Activated CD8-positive, alpha-beta memory T cell treated with anti-CD3 and anti-CD28 coated beads for 48 hours (primary cell): ENCODE data around the gene INTS7.
"Not testable (repeated sequence)": the region's sequence is repeated elsewhere in the genome, so short reads cannot be mapped to it uniquely, and the experiment has no call there.

Source experiments
- DNase-seq, 3 experiments: peaks; one replicate each; pipeline ENCODE4 v3.0.0-alpha.2; 2020; ENCODE audit warnings: low read depth in 2 of 3, low spot score in 2 of 3

Gene INTS7

DNA sequence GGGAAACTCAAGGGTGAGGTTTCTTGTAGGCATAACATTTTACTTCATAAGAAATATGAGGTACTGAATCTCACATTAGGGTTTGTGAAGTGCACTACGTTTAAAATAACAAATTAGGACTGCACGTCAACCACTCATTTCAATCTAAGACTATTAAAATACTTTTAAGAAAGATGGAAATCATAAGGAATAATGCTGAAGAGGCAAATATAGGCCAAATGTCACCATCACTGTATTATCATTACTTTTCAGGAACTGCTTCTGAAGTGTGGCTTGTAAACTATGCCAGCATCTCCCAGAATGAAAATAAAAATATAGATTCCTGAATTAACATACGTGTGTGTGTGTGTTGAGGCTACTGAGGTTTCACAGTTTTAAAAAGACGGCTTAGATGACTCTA is 56.8 kb downstream of the INTS7 start:
- no peak for DNase-seq

DNA sequence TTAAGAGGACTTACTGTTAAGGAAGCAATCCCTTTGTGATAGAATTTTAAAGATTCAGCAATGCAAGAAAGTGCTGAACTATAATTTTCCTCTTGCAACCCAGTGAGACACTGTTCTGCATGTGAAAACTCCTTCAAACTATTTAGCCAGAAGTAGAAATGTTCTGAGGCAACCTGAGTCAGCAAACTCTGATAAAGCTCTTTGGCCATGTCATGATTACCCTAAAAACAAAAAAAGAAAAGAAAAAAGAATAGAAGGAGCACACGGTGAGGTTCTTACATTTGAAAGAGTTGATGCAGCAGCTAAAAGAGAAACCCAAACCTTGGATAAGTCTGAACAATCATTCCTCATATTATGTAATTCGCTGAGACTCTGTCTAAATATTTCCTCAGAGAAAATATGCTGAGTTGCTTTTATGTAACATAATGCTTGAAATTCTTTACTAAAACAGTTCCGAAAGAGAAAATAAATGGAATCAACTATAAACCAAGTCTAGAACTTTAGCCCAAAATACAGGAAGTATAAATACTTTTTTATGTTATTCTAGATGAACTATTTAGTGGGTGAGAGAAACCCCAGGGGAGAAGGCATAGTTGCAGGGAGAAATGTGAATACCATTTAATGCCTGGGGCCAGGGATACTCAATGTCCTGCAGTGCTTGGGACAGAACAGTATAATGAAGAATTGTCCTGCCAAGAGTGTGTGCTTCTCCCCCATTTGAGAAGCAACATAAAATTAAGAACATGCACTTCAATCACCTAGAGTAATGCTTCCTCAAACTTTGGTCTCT is 60.0 kb downstream of the INTS7 start:
- no peak for DNase-seq

GRCh38 chr1:211973541-211973940 is 61.8 kb downstream of the INTS7 start:
- no peak for DNase-seq

DNA sequence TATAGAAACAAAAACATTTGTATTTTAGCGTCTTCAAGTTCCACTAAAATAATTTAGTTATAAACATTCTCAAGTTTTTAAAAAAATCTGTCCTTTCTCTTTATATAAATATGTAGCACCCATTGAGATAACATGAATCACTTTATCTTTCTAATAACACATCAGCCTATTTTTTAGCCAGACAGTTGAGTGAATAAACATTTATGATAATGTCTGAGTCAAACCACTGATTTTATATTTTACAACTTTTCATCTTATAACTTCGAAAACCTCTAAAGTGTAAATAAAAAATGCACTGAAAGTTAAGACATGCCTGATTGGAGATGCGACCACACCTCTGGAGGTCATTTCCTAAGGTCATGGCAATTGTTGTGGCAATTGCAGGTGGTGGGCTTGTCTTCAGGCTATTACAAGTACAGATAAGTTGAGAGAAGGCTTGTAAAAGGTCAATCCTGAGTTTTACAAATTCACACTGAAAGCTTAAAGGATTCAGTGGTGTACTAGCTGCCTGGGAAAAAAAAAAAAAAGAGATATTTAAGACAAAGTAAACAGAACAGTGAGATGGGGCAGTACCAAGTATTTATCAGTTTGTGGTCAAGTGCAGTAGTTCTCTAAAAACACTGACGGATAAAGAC is 67.0 kb downstream of the INTS7 start:
- DNase-seq: no peak

DNA sequence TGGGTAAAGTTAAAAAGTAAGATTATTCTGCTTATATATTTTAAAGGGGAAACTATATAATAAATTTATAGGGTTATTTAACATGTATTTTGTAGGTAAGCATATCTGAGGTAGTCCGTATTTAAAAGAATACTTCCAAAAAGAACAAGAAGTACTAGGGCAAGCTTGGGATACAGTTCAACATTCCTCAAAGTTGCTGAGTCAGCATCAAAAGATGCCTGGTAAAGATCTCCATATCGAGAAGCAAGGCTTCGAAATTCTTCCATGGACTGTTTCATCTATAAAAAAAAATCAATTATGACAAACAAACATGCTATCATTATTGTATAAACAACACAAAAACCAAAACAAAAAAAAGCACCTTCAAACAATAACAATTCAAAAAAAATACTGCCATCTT is 67.7 kb downstream of the INTS7 start:
- DNase-seq: no peak

- DNase-seq: no peak
Observed at GRCh38 chr1:211965108-211965805, 70.1 kb downstream of the INTS7 start.

GRCh38 chr1:211959680-211960079 is 75.7 kb downstream of the INTS7 start:
- no peak for DNase-seq

DNA sequence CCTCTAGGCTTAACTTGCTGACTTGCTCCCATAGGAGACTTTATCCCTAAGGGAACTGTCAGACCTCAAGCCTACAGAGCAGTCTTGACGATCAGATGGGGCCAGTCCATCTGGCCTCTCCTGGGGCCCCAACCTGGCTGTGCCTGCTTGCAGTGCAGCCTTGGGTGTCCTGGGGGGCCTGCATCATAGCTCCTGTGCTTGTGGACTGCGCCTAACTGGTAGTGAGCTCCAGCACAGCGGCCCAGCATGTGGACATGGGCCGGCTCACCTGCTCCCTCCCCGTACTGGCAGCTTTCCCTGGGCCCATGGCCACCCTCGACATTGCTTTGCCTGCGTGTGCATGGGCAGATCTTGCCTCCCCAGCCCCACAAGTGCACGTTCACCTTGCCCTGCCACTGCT is 76.1 kb downstream of the INTS7 start:
- no peak for DNase-seq

GRCh38 chr1:211954028-211954427 is 81.3 kb downstream of the INTS7 start:
- not testable (repeated sequence) for DNase-seq

GRCh38 chr1:211953543-211953942 is 81.8 kb downstream of the INTS7 start:
- DNase-seq: not testable (repeated sequence)

DNA sequence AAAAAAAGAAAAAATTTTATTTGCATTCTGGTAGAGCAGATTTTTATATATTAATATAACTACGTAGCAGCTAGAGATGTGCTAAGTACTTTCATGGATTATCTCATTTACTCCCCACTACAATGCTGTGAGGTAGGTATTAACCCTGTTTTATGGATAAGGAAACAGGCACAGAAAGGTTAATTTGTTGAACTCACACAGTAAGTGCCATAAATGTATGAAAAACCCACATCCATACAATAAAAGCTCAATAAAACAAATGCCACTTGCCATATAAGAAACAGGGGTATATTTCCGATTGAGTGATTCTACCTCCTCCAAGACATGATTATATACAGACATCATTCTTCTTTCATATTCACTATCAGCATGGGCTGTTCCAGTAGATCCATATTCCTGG is 83.1 kb downstream of the INTS7 start:
- no peak for DNase-seq

DNA sequence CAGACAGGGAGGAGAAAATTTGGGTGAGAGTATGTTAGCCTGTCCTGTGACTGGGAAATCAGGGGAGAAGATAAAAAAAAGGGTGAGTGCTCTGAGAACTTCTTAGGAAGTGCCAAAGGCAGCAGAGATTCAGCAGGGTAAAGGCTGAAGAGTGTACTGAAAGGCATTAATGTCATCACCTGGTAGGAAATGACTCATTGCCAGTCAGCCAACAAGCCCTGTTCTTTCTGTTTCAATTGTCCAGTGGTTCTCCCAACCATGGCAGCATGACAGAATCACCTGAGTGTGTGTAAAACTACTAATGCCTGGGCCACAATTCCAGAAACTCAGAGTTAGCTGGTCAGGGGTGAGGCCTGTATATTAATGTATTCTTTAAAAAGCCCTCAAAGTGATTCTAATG is 83.5 kb downstream of the INTS7 start:
- DNase-seq: no peak

- DNase-seq: no peak
Observed at GRCh38 chr1:211948377-211948776, 87.0 kb downstream of the INTS7 start.

GRCh38 chr1:211947396-211948295 is 87.7 kb downstream of the INTS7 start:
- no peak for DNase-seq

- no peak for DNase-seq
Observed at GRCh38 chr1:211944733-211945500, 90.4 kb downstream of the INTS7 start.

DNA sequence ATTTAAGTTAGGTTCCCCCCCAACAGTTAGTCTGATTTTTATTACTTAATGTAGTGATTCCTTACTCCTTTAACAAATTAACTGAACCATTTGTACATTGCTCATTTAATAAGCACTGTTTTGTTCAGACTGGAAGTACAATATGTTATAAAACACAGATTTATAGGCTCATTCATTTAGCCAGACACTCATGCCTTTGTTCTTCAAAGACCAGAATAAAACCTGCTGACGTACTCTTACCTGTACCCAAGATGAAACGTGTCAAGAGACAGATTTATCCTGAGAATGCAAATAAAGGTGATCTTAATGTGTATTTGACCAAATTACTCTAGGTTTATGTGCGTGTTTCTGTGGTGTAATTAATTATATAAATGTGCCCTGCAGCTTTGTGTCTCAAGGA is 92.8 kb downstream of the INTS7 start:
- DNase-seq: no peak

- DNase-seq: peak in 1 of 3 experiments; percentile 13
Observed at GRCh38 chr1:211939876-211940468, 95.4 kb downstream of the INTS7 start.

GRCh38 chr1:211938561-211938997 is 96.8 kb downstream of the INTS7 start:
- DNase-seq: no peak

- not testable (repeated sequence) for DNase-seq
Observed at GRCh38 chr1:211937422-211937821, 97.9 kb downstream of the INTS7 start.

DNA sequence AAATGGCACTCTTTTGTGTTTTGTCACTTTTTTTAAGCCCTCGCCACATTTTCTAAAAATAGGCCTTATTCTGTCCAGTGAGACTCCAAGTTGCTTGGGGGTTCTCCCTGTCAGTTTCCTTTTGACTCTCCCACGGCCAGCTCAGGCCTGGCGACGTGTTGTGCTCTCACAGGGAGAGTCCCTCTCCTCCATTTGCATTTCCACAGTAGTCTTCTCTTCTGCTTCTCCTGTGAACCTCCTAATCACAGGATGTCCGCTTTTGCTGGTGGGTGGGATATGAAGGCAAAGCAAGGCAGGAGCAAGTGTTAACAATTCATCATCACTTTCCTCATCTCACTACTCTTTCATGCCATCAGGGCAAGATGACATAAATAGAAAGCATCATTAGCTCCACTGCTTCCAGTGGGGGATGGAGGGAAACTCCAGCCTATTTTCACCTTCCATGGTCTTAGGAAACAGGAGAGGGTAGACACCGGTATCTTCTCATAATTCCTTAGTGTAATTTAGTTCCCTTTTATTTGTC is 99.8 kb downstream of the INTS7 start:
- DNase-seq: peak in 2 of 3 experiments; percentile 44 to 56
